Hematopoietic multipotent progenitor cell (in vitro differentiated cells): ENCODE measurements around the gene BNC2. TPM values are rescaled to one million over a fixed set of nuclear protein-coding genes. Genes with fewer than 3 reads are reported as not detected.

Experiments
- DNase-seq, 3 donors: peaks; one replicate each; pipeline ENCODE4 v3.0.0-alpha.2; 2011 to 2015; ENCODE audit warnings: low read depth in 2 of 3, low spot score in 2 of 3
- total RNA-seq: library from RNA; depleted of rRNA; stranded (reverse); fragments of >200 nt; gene quantifications from one replicate; pipeline ENCODE4 v1.2.3, GENCODE V29; 2012

BNC2 gene
- total RNA-seq, 1 donor, result under 0.01 TPM

- DNase-seq, result no peak
Observed at GRCh38 chr9:16611983-16612382, 258.5 kb downstream of the BNC2 start.

DNA sequence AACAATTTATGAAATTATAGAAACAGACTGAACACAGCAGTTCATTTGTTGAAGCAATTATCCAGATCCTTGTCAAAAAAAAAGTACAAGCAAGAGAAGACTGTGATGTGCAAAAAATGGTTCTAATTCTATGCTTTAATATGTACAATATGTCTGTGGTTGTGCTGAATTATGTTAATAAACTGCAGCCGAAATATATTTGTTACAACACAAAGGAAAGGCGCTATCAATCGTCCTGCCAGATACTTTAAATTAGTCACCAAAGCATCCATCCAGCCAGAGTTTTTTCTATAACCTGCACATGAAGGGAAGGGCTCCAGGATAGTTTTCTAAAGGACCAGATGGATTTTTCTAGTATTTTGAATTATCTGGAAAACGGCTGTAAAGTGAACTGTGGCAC is 259.5 kb downstream of the BNC2 start:
- no peak for DNase-seq

DNA sequence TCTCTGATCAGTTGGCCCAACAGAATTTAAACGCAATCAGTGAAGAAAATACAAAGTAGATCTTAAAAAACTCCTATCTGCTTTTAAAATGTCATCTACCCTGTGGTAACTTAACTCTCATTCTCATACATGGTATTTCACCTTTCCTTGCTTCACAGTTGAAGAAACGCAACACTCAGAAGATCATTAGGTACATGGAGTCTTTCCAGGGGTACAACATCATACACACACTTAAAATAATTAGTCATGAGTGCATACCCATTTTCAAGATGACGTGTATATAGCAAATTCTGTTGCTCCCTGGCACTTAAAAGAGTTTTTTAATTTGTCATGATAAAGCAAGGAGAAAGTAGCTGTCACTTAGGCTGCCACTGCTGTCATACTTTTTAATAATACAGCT is 259.9 kb downstream of the BNC2 start:
- DNase-seq, result no peak

GRCh38 chr9:16608906-16609305 is 261.6 kb downstream of the BNC2 start:
- no peak for DNase-seq

- DNase-seq, result no peak
Observed at GRCh38 chr9:16602494-16602893, 268.0 kb downstream of the BNC2 start.

GRCh38 chr9:16601991-16602390 is 268.5 kb downstream of the BNC2 start:
- DNase-seq, result no peak

DNA sequence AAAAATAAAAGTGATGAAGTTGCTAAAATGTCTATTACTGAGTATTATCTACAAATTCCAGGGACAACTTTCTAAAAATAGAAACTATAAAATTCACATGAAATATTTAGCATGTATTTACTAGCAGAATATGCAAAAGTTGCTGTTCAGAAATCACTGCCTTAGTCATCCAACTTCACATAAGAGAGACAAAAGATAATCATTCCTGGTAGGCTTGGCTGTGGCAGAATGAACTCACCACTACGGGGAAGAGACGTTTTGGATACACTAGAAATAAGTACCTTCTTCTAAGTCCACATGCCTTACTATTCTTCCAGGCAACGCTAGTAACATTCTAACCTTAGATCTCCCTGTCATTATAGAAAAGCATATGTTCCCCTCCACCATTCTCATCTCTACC is 272.2 kb downstream of the BNC2 start:
- DNase-seq, result no peak

GRCh38 chr9:16597136-16597535 is 273.3 kb downstream of the BNC2 start:
- DNase-seq, result no peak

GRCh38 chr9:16595227-16595626 is 275.2 kb downstream of the BNC2 start:
- no peak for DNase-seq

DNA sequence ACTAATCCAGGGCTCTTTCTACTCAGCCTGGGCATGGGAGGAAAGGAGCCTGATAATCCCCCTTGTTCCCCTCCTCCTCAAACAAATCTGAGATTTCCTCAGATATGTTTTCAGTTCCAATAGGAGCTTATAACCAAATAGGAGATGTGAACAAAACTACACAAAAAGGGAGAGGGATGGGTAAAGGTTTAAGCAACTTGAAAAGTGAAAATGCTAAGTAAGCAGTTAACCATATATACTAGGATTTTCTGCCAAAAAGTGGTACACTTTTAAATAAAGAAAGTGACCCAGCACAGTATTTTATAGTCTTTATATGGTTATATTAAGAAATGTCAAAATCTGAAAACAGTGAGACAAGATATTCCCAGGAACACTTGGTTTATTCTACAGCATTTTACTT is 275.7 kb downstream of the BNC2 start:
- DNase-seq, result no peak

DNA sequence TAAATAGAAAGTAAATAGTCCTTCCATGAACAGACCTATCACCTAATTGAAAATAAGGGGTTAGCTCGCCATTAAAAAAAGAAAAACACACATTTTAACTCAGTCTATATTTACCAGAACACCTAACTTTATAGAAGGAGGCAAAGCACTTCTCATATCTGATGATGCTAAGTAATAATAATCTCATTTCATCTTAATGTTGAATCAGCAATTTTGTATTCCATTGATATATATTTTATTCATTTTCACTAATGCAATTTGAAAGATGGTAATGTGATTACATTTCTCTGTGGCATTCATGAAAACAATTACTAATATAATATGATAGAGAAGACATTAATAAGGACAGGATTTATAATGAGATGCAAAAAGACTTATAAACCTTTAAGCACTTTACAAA is 276.7 kb downstream of the BNC2 start:
- no peak for DNase-seq

- no peak for DNase-seq
Observed at GRCh38 chr9:16591092-16591491, 279.4 kb downstream of the BNC2 start.

DNA sequence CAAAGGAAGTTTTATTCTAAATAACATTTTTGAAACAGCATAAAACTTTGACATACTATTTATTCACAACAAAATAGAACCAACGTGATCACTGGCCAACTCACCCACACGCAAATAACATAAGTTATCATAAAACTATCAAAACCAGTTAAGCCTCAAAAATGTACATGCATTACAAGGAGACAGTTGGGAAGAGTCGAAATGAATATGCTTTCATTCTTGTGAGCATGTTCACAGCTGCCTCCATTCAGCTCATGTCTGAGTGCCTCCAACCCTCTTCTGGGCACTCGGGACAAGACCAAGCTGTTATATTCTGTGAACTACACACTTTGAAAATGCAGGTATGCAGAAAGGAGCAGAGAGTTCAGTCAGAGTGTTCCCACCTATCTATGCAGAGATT is 284.9 kb downstream of the BNC2 start:
- DNase-seq, result no peak

- DNase-seq, result no peak
Observed at GRCh38 chr9:16579872-16580432, 290.5 kb downstream of the BNC2 start.

DNA sequence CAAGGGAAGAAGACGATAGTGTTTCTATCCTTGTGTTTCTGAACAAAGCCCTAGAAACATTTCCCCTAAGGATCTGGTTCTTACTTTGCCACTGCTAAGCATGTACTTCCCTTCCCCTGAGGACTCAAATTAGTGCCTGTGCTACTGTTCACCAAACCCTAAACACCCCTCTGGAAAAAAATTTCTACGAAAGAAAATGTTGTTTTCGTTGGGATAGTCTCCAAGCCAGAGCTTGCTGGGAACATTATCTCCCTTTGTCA is 294.6 kb downstream of the BNC2 start:
- DNase-seq, result no peak

GRCh38 chr9:16575142-16575985 is 295.1 kb downstream of the BNC2 start:
- DNase-seq, result no peak

DNA sequence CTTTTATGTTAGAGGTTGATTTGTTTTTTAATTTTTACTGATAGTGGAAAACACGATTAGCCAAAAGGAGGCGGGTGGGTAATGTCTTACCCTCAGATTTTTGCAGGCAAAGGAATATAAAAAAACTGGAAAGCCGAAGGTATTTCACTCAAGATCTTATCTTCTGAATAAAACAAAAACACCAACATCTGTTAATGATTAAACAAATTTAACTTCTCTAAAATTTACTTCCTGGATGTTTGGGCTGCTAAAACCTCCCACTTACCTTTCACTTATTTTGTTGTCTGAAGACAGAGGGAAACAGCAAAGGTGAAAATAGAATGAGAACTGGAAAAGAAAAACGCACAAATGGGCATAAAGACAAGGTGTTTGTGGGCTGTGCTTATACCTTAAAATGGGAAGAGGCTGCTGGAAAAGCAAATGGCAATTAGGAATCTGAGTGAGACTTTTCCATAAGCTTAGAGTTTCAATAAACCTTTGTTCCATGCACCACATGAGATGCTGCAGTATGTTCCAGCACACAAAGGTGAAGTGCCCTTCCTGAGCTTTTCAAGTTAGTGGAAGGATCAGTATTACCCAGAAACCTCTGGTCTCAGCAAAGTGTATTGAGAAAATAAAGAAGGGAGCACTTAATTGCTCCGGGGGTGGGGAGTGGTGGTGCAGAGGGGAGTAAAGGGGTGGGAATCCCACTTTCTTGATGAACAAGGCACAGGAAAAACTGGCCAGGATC is 298.3 kb downstream of the BNC2 start:
- DNase-seq, result no peak

GRCh38 chr9:16571127-16571802 is 299.2 kb downstream of the BNC2 start:
- no peak for DNase-seq

DNA sequence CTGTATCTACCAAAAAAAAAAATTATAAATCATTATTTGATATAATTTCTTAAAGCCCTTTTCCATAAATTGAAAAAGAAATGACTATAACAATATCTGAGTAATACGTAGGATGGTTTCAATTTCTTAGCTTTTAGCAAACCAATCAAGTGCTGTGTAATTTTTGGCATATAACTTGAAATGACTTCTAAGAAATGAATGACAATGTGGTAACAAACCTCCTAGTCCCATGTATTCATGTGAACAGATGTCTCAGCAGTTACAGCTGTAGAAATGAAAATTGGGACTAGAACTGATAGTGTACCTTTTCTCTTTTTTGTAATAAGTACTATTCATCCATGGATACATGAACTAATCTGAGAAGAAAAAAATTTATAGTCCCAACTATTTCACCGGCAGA is 307.0 kb downstream of the BNC2 start:
- no peak for DNase-seq

DNA sequence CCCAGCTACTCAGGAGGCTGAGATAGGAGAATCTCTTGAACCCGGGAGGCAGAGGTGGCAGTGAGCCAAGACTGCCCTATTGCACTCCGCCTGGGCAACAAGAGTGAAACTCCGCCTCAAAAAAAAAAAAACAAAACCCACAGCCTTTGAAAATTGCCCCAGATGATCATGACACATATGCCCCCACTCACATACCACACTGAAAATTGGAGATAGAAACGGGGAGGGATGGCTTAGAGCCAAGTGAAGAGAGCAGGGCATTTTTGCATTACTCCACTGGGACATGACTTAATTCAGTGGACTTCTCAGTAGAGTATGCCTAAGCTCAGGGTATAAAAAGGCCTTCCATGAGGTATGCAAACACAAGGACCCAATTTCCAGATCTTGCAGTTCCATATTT is 309.3 kb downstream of the BNC2 start:
- no peak for DNase-seq

DNA sequence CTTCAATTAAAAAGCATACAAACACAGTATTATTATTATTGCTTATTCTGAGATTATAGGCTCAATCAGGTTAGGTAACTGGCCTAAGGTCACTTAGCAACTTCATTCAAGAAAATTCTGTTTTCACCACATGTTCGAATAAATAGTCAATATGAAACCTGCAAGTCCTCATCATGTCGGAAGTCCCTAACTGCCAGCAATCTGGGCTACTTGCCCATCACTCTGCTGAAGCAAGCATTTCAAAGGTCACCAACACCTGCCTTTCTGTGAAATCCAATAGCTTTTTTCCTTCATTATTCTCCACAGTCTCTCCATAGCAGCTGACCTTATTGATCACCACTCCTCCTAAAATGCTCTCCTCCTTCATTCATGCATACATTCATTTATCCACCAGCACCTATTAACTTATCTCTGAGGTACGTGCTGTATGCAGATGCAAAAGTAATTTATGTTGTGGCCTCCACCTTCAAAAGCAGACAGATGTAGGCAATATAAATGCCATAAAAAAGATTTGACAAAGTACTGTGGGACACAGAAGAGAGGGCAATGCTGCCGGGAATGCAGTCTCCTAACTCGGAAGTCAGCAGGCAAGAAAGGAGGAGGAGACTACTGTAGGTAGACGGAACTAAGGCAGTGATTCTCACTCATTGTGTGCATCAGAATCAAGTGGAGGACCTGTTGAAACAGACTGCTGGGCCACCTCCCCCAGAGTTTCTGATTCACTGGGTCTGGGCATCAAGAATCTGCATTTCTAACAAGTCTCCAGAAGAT is 310.9 kb downstream of the BNC2 start:
- no peak for DNase-seq
